Loucy (cell line): ENCODE results near the gene AQP9.

Experiments used
- EZH2phosphoT487 ChIP-seq: fragments of 200-600 bp; IDR thresholded peaks from 2 replicates; pipeline ENCODE4 v1.6.1; 2018; ENCODE audit warnings: antibody characterized with exemption, mild to moderate bottlenecking, moderate library complexity, borderline replicate concordance
- TF ChIP-seq, protein P1 (sequence below): fragments of 200-600 bp; sonication (generic); conservative IDR thresholded peaks from 2 replicates; pipeline ENCODE4 v1.5.1; 2014; ENCODE audit warnings: mild to moderate bottlenecking, antibody characterized with exemption, low read length

DNA sequence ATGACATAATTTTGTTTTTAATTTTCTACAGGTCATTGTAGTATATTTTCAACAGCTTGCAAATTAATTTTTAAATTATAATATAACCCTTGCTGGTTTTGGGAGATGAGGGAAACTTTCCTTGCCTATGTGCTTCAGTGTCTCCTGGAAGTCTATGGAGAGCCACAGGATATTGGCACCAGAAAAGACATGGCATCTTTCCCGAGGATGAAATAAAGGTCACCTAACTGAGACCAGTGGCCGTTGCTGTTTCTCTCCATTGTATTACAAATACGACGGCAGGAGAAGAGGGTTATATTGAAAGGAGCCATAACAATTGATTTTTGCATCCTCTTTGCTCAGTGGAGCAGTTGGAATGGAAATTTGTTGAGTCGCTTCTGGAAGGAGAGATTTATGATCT is 19.9 kb upstream of the AQP9 start:
- TF ChIP-seq, protein P1, sequence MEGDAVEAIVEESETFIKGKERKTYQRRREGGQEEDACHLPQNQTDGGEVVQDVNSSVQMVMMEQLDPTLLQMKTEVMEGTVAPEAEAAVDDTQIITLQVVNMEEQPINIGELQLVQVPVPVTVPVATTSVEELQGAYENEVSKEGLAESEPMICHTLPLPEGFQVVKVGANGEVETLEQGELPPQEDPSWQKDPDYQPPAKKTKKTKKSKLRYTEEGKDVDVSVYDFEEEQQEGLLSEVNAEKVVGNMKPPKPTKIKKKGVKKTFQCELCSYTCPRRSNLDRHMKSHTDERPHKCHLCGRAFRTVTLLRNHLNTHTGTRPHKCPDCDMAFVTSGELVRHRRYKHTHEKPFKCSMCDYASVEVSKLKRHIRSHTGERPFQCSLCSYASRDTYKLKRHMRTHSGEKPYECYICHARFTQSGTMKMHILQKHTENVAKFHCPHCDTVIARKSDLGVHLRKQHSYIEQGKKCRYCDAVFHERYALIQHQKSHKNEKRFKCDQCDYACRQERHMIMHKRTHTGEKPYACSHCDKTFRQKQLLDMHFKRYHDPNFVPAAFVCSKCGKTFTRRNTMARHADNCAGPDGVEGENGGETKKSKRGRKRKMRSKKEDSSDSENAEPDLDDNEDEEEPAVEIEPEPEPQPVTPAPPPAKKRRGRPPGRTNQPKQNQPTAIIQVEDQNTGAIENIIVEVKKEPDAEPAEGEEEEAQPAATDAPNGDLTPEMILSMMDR: no peak
- no peak for TF ChIP-seq EZH2phosphoT487
